Mesenchymal stem cell (in vitro differentiated cells and primary cell): Measurements from ENCODE around the gene MPST. TPM values are rescaled to one million over a fixed set of nuclear protein-coding genes. Genes with fewer than 3 reads are reported as not detected.
A peak's percentile ranks its signal among the peaks of the same experiment; 100 is the strongest.

ENCODE experiments used
- DNase-seq: peaks from one replicate; pipeline ENCODE4 v3.0.0-alpha.2; 2013
- H2AFZ ChIP-seq: one replicate; pipeline ENCODE4 v1.6.1; 2013; ENCODE audit warnings: low read depth, mild to moderate bottlenecking, control low read depth, inconsistent platforms, low read length, moderate library complexity
- H2AK5ac ChIP-seq: 2 replicates; pipeline ENCODE4 v1.6.1; 2013; ENCODE audit warnings: low read length, moderate library complexity, mild to moderate bottlenecking, inconsistent platforms; ENCODE audit not compliant: severe bottlenecking
- H2BK120ac ChIP-seq: one replicate; pipeline ENCODE4 v1.6.1; 2013; ENCODE audit warnings: low read depth, mild to moderate bottlenecking, inconsistent platforms, low read length, moderate library complexity
- H2BK12ac ChIP-seq, 2 experiments: one replicate each; pipeline ENCODE4 v1.6.1; 2013; ENCODE audit warnings: inconsistent platforms in 2 of 2, low read length in 2 of 2, mild to moderate bottlenecking in 2 of 2, moderate library complexity in 2 of 2, control low read depth in 1 of 2
- H2BK15ac ChIP-seq: one replicate; pipeline ENCODE4 v1.6.1; 2013; ENCODE audit warnings: mild to moderate bottlenecking, low read depth, inconsistent platforms; ENCODE audit not compliant: poor library complexity, severe bottlenecking
- H2BK5ac ChIP-seq: 2 replicates; pipeline ENCODE4 v1.6.1; 2013; ENCODE audit warnings: low read depth, mild to moderate bottlenecking, low read length, control low read depth, inconsistent platforms; ENCODE audit not compliant: poor library complexity, severe bottlenecking
- H3K14ac ChIP-seq, 2 experiments: one replicate each; pipeline ENCODE4 v1.6.1; 2013; ENCODE audit warnings: inconsistent platforms in 2 of 2, low read length in 2 of 2, control low read depth in 1 of 2, mild to moderate bottlenecking in 1 of 2, moderate library complexity in 1 of 2
- H3K18ac ChIP-seq, 2 experiments: one replicate each; pipeline ENCODE4 v1.6.1; 2013; ENCODE audit warnings: inconsistent platforms in 2 of 2, low read length in 2 of 2, control low read depth in 1 of 2, low read depth in 1 of 2, mild to moderate bottlenecking in 1 of 2
- H3K23ac ChIP-seq, 2 experiments: one replicate each; pipeline ENCODE4 v1.6.1; 2013; ENCODE audit warnings: inconsistent platforms in 2 of 2, low read length in 2 of 2, mild to moderate bottlenecking in 2 of 2, moderate library complexity in 2 of 2, control low read depth in 1 of 2
- H3K27ac ChIP-seq: 2 replicates; pipeline ENCODE4 v1.5.1; 2013; ENCODE audit warnings: mild to moderate bottlenecking, moderate library complexity, low read length, control low read depth, inconsistent platforms; ENCODE audit not compliant: poor library complexity, severe bottlenecking
- H3K27me3 ChIP-seq, 2 experiments: 2 replicates each; pipeline versions ENCODE4 v1.6.1 to v1.7.0; 2013; ENCODE audit warnings: low read length in 2 of 2, mild to moderate bottlenecking in 2 of 2, moderate library complexity in 2 of 2, control low read depth in 1 of 2, inconsistent platforms in 1 of 2; ENCODE audit not compliant: control insufficient read depth in 1 of 2, insufficient read depth in 1 of 2
- H3K36me3 ChIP-seq, 2 experiments: 2 replicates each; pipeline versions ENCODE4 v1.6.1 to v1.7.0; 2013; ENCODE audit warnings: low read length in 2 of 2, control low read depth in 1 of 2, inconsistent platforms in 1 of 2, low read depth in 1 of 2, mild to moderate bottlenecking in 1 of 2; ENCODE audit not compliant: insufficient read depth in 2 of 2, control insufficient read depth in 1 of 2
- H3K4ac ChIP-seq, 2 experiments: one replicate each; pipeline ENCODE4 v1.6.1; 2013; ENCODE audit warnings: inconsistent platforms in 2 of 2, low read length in 2 of 2, mild to moderate bottlenecking in 2 of 2, moderate library complexity in 2 of 2, control low read depth in 1 of 2, low read depth in 1 of 2
- H3K4me1 ChIP-seq: 2 replicates; pipeline ENCODE4 v1.6.1; 2013; ENCODE audit warnings: low read depth, low read length, control low read depth; ENCODE audit not compliant: control insufficient read depth, insufficient read depth
- H3K4me2 ChIP-seq: 2 replicates; pipeline ENCODE4 v1.6.1; 2013; ENCODE audit warnings: low read length, mild to moderate bottlenecking, inconsistent platforms; ENCODE audit not compliant: poor library complexity, severe bottlenecking
- H3K4me3 ChIP-seq, 2 experiments: 2 replicates each; pipeline versions ENCODE4 v1.5.1 to v1.7.0; 2013; ENCODE audit warnings: low read length in 2 of 2, mild to moderate bottlenecking in 2 of 2, control low read depth in 1 of 2, low read depth in 1 of 2; ENCODE audit not compliant: insufficient read depth in 1 of 2
- H3K79me1 ChIP-seq: replicated peaks from 2 replicates; pipeline ENCODE4 v1.6.1; 2013; ENCODE audit warnings: mild to moderate bottlenecking, control low read depth, low read length, inconsistent platforms; ENCODE audit not compliant: poor library complexity, severe bottlenecking
- H3K9ac ChIP-seq: 2 replicates; pipeline ENCODE4 v1.7.0; 2013; ENCODE audit warnings: mild to moderate bottlenecking, low read length, moderate library complexity
- H3K9me3 ChIP-seq: 2 replicates; pipeline ENCODE4 v1.7.0; 2013; ENCODE audit warnings: mild to moderate bottlenecking, low read length; ENCODE audit not compliant: control insufficient read depth
- H4K8ac ChIP-seq: one replicate; pipeline ENCODE4 v1.6.1; 2013; ENCODE audit warnings: inconsistent platforms, mild to moderate bottlenecking, low read length, moderate library complexity
- H4K91ac ChIP-seq: one replicate; pipeline ENCODE4 v1.6.1; 2013; ENCODE audit warnings: mild to moderate bottlenecking, low read length, inconsistent platforms
- WGBS: methylation state at CpG from one replicate; pipeline ENCODE4 v1.1.7; 2013; ENCODE audit warnings: mixed read lengths; 5-methylcytosine and 5-hydroxymethylcytosine counted together
- polyA plus RNA-seq, 2 experiments: library from polyadenylated mRNA; stranded (reverse); fragments of 200-250 nt; gene quantifications; one replicate each; pipeline ENCODE4 v1.2.3, GENCODE V29; 2013

Gene MPST
- polyA plus RNA-seq (2013, experiment 1 of 2): 81.0 TPM
- polyA plus RNA-seq (2013, experiment 2 of 2): 80.4 TPM

GRCh38 chr22:37019309-37020191, at the start of gene MPST, which contains the start of gene TST:
Gene MPST, plus strand, starts transcription at chr22:37019742. Its CDS starts 95 bp downstream, at chr22:37019837.
Gene TST, minus strand, starts transcription at chr22:37019447. Its CDS starts 715 bp downstream, at chr22:37018732.
- WGBS: under 1% methylated on average over 66 of the region's 107 CpGs

GRCh38 chr22:36971341-36972125, 48.0 kb upstream of the MPST start:
- H3K79me1 ChIP-seq: no peaks in the 10 kb centered on the region
- no peak overlapping the region for H2BK120ac ChIP-seq
- H3K18ac ChIP-seq: no peak overlapping the region
- no peak overlapping the region for H3K9ac ChIP-seq
- H3K4me1 ChIP-seq: no peaks in the 10 kb centered on the region
- H3K14ac ChIP-seq: no peak overlapping the region
- H4K8ac ChIP-seq: no peak overlapping the region
- H3K4me3 ChIP-seq: no peak overlapping the region
- WGBS: 86% methylated on average over 19 of the region's 19 CpGs
- no peak overlapping the region for H3K4ac ChIP-seq
- no peak overlapping the region for H3K23ac ChIP-seq
- H3K4me2 ChIP-seq: no peak overlapping the region
- H3K27me3 ChIP-seq: peaks cover 23 to 30% of the 10 kb centered on the region in 2 experiments
- DNase-seq: no peak
- no peak overlapping the region for H4K91ac ChIP-seq
- no peaks in the 10 kb centered on the region for H3K36me3 ChIP-seq
- no peak overlapping the region for H2BK15ac ChIP-seq
- no peak overlapping the region for H2BK5ac ChIP-seq
- no peak overlapping the region for H2AK5ac ChIP-seq
- no peaks in the 10 kb centered on the region for H3K9me3 ChIP-seq
- H2AFZ ChIP-seq: no peak overlapping the region
- no peak overlapping the region for H3K27ac ChIP-seq
- H2BK12ac ChIP-seq: no peak overlapping the region

More at GRCh38 chr22:37019309-37020191, at the start of gene MPST, which contains the start of gene TST:
- DNase-seq: peak; percentile 72
- Histone ChIP-seq H2BK5ac (peak within 1 kb of the TSS; percentile 99), H3K4me3 (peak within 1 kb of the TSS; percentile 85 to 87), H2AK5ac (peak within 1 kb of the TSS; percentile 62), H3K79me1 (peaks cover 51% of the 10 kb centered on the region), H2BK15ac (peak within 1 kb of the TSS; percentile 94), H3K4ac (peak within 1 kb of the TSS in 1 of 2 experiments; percentile 84), H3K36me3 (peaks cover 18 to 47% of the 10 kb centered on the region in 2 experiments), H3K27ac (peak within 1 kb of the TSS; percentile 54), H2BK12ac (no peak within 1 kb of the TSS), H3K18ac (peak within 1 kb of the TSS; percentile 85 to 93), H3K14ac (peak within 1 kb of the TSS in 1 of 2 experiments; percentile 63), H3K27me3 (no peaks in the 10 kb centered on the region), H3K9me3 (no peaks in the 10 kb centered on the region), H3K4me1 (peaks cover 43% of the 10 kb centered on the region), H4K8ac (peak within 1 kb of the TSS; percentile 59), H2AFZ (peak within 1 kb of the TSS; percentile 66), H3K23ac (peak within 1 kb of the TSS in 1 of 2 experiments; percentile 49), H4K91ac (peak within 1 kb of the TSS; percentile 83), H2BK120ac (peak within 1 kb of the TSS; percentile 100), H3K4me2 (peak within 1 kb of the TSS; percentile 94), H3K9ac (peak within 1 kb of the TSS; percentile 77)

- H3K23ac ChIP-seq: no peak overlapping the region
- H3K9ac ChIP-seq: no peak overlapping the region
- no peak overlapping the region for H3K4me3 ChIP-seq
- peaks cover 6% of the 10 kb centered on the region for H3K4me1 ChIP-seq
- WGBS: 91% methylated on average over 4 of the region's 4 CpGs
- H4K8ac ChIP-seq: no peak overlapping the region
- H3K79me1 ChIP-seq: no peaks in the 10 kb centered on the region
- no peak overlapping the region for H3K27ac ChIP-seq
- H3K14ac ChIP-seq: no peak overlapping the region
- H2BK120ac ChIP-seq: no peak overlapping the region
- no peak overlapping the region for H4K91ac ChIP-seq
- no peaks in the 10 kb centered on the region for H3K36me3 ChIP-seq
- H3K18ac ChIP-seq: no peak overlapping the region
- no peak overlapping the region for H2AK5ac ChIP-seq
- H2BK15ac ChIP-seq: no peak overlapping the region
- H3K9me3 ChIP-seq: no peaks in the 10 kb centered on the region
- H2BK5ac ChIP-seq: no peak overlapping the region
- no peak for DNase-seq
- no peak overlapping the region for H2AFZ ChIP-seq
- peaks cover 22 to 38% of the 10 kb centered on the region in 2 experiments for H3K27me3 ChIP-seq
- H2BK12ac ChIP-seq: no peak overlapping the region
- no peak overlapping the region for H3K4ac ChIP-seq
- no peak overlapping the region for H3K4me2 ChIP-seq
These were observed 42.9 kb upstream of the MPST start for GRCh38 chr22:36976606-36977005.
